ENCODE measurements around the gene TRAPPC5.
A peak's percentile ranks its signal among the peaks of the same experiment; 100 is the strongest.

TRAPPC5 gene

GRCh38 chr19:7701654-7702457 is 21.2 kb downstream of the TRAPPC5 start, which contains the start of gene FCER2:
TSS of gene FCER2 (minus strand) at chr19:7702131. CDS start at chr19:7699760, 2,371 bp downstream.
- no peak for ATAC-seq

GRCh38 chr19:7703332-7703731 is 22.7 kb downstream of the TRAPPC5 start:
- no peak for ATAC-seq

- ATAC-seq: no peak
These were observed 23.8 kb downstream of the TRAPPC5 start for GRCh38 chr19:7704280-7705060.

GRCh38 chr19:7705387-7706187 is 25.0 kb downstream of the TRAPPC5 start:
- peak; percentile 95 to 96 for ATAC-seq

GRCh38 chr19:7706188-7706954 is 25.7 kb downstream of the TRAPPC5 start:
- no peak for ATAC-seq

GRCh38 chr19:7706955-7707456 is 26.4 kb downstream of the TRAPPC5 start:
- no peak for ATAC-seq

- ATAC-seq: no peak
These were observed 29.4 kb downstream of the TRAPPC5 start for GRCh38 chr19:7709932-7710460.

GRCh38 chr19:7710616-7711015 is 30.0 kb downstream of the TRAPPC5 start:
- no peak for ATAC-seq

GRCh38 chr19:7715671-7716070 is 35.0 kb downstream of the TRAPPC5 start:
- no peak for ATAC-seq

- ATAC-seq: no peak
These were observed 36.1 kb downstream of the TRAPPC5 start for GRCh38 chr19:7716762-7717161.

- ATAC-seq: no peak
These were observed 38.0 kb downstream of the TRAPPC5 start for GRCh38 chr19:7718668-7719067.

- ATAC-seq: no peak
These were observed 39.7 kb downstream of the TRAPPC5 start for GRCh38 chr19:7720351-7720750.

GRCh38 chr19:7722231-7722651 is 41.6 kb downstream of the TRAPPC5 start:
- no peak for ATAC-seq

GRCh38 chr19:7725791-7726190 is 45.2 kb downstream of the TRAPPC5 start:
- ATAC-seq: no peak

GRCh38 chr19:7729211-7729610 is 48.6 kb downstream of the TRAPPC5 start:
- no peak for ATAC-seq

- ATAC-seq: no peak
These were observed 49.2 kb downstream of the TRAPPC5 start for GRCh38 chr19:7729831-7730285.

GRCh38 chr19:7730286-7731217 is 49.9 kb downstream of the TRAPPC5 start:
- no peak for ATAC-seq

- no peak for ATAC-seq
These were observed 50.6 kb downstream of the TRAPPC5 start for GRCh38 chr19:7731218-7731595.

- ATAC-seq: no peak
These were observed 51.0 kb downstream of the TRAPPC5 start for GRCh38 chr19:7731615-7732014.

GRCh38 chr19:7732045-7732444 is 51.4 kb downstream of the TRAPPC5 start, which contains the start of gene CLEC4G:
TSS of gene CLEC4G (minus strand) at chr19:7732110. CDS start at chr19:7732102, 8 bp downstream.
- ATAC-seq: no peak

All from activated CD4-positive, CD25-positive, alpha-beta regulatory T cell treated with anti-CD3 and anti-CD28 coated beads, Interleukin-2, amount 50 U/mL, for 24 hours (primary cell).